Activated CD4-positive, CD25-positive, alpha-beta regulatory T cell treated with anti-CD3 and anti-CD28 coated beads, Interleukin-2, amount 50 U/mL, for 16 hours (primary cell): ENCODE measurements around the gene SORCS2.

ENCODE experiments used
- DNase-seq: peaks from one replicate; pipeline ENCODE4 v3.0.0-alpha.2; 2020; ENCODE audit warnings: low read depth, low spot score

SORCS2 gene

GRCh38 chr4:7649411-7649740 is 457.0 kb downstream of the SORCS2 start:
- DNase-seq, result no peak

- no peak for DNase-seq
These were observed 457.6 kb downstream of the SORCS2 start for GRCh38 chr4:7649741-7650531.

- no peak for DNase-seq
These were observed 458.5 kb downstream of the SORCS2 start for GRCh38 chr4:7650606-7651385.

GRCh38 chr4:7651461-7651921 is 459.2 kb downstream of the SORCS2 start:
- no peak for DNase-seq

- DNase-seq, result no peak
These were observed 459.7 kb downstream of the SORCS2 start for GRCh38 chr4:7652006-7652405.

- no peak for DNase-seq
These were observed 460.1 kb downstream of the SORCS2 start for GRCh38 chr4:7652451-7652881.

GRCh38 chr4:7652906-7653305 is 460.6 kb downstream of the SORCS2 start:
- DNase-seq, result no peak

GRCh38 chr4:7653510-7654369 is 461.4 kb downstream of the SORCS2 start:
- no peak for DNase-seq

GRCh38 chr4:7654550-7655445 is 462.5 kb downstream of the SORCS2 start:
- no peak for DNase-seq

- DNase-seq, result no peak
These were observed 463.3 kb downstream of the SORCS2 start for GRCh38 chr4:7655511-7656243.

- DNase-seq, result no peak
These were observed 464.0 kb downstream of the SORCS2 start for GRCh38 chr4:7656244-7656800.

GRCh38 chr4:7657545-7658297 is 465.4 kb downstream of the SORCS2 start:
- DNase-seq, result no peak

- no peak for DNase-seq
These were observed 466.2 kb downstream of the SORCS2 start for GRCh38 chr4:7658341-7659204.

GRCh38 chr4:7659429-7660175 is 467.3 kb downstream of the SORCS2 start:
- no peak for DNase-seq

GRCh38 chr4:7660176-7661039 is 468.1 kb downstream of the SORCS2 start:
- DNase-seq, result no peak

- no peak for DNase-seq
These were observed 468.9 kb downstream of the SORCS2 start for GRCh38 chr4:7661066-7661748.
